ENCODE measurements around the gene SEMA4D. TPM values are rescaled to one million over a fixed set of nuclear protein-coding genes. Genes with fewer than 3 reads are reported as not detected.

SEMA4D gene
- total and polyA plus RNA-seq, 2 of the 13 experiments (the other 11 are each of a cell fraction or from before 2014, with no cell fraction given) = 0.13 to 0.16 TPM

DNA sequence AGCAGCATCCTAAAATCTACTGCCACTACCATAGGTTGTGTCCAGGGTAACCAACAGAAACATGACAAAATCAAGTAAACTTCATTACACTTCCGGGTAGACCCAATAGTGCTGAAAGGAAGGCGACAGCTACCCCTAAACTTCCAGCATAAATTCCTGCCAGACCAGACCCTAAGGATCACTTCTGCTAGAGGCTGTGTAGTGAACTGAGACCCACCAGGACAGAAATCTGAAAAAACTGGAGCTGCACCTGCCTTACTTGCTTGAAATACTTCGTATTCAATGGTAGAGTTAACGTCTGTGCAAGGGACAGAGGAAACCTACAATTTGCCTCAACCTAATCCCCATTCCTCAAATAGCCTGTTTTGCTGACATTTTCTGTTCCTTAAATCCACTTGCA is 180.6 kb downstream of the SEMA4D start:
- ATAC-seq (no peak), DNase-seq (ENCODE audit: low spot score) (no peak), FAIRE-seq (no peak)
- H3K27me3 ChIP-seq (ENCODE audit: control insufficient read depth in 1 of 2, insufficient read depth in 2 of 2, low read length in 2 of 2) = no peaks in the 10 kb centered on the region; a peak in 1 of 5 replicates
- peak overlapping the region; percentile 97 for H3K9ac ChIP-seq (ENCODE audit: insufficient read depth, low read depth, low read length)
- no TSS peak for BruUV-seq (replicated peaks)
- peaks cover 0 to 23% of the 10 kb centered on the region in 2 experiments; a peak in 2 of 5 replicates for H3K36me3 ChIP-seq (replicated peaks in 1 of 2; ENCODE audit: control insufficient read depth in 1 of 2, insufficient read depth in 2 of 2, low read length in 2 of 2)
- POLR2A ChIA-PET = interaction anchor here (1.7 to 2.0 kb wide), 2 partner anchors 41 to 239 kb away, joined by 5 to 17 read pairs; no protein-coding TSS in a partner anchor
- H3K4me2 ChIP-seq (ENCODE audit: low read depth, low read length) = peak overlapping the region; percentile 80
- H2AFZ ChIP-seq (ENCODE audit: low read length) = no peak overlapping the region
- CTCF ChIA-PET (ENCODE audit: low intra/inter-chr PET ratio, low total read pairs) = no interaction called here
- H4K20me1 ChIP-seq (ENCODE audit: insufficient read depth, low read length) = peaks cover 22% of the 10 kb centered on the region
- peak overlapping the region; percentile 98 for H3K27ac ChIP-seq (ENCODE audit: extremely low read length, insufficient read depth, low read length)
- peak overlapping the region in 2 of 3 experiments; percentile 71 to 81; a peak in 2 of 6 replicates for H3K4me3 ChIP-seq (replicated peaks in 1 of 3; ENCODE audit: insufficient read depth in 1 of 3, low read depth in 2 of 3, low read length in 3 of 3)
- H3K4me1 ChIP-seq (ENCODE audit: insufficient read depth, low read length) = peaks cover 68% of the 10 kb centered on the region
- H3K79me2 ChIP-seq (ENCODE audit: insufficient read depth, low read length) = peaks cover 84% of the 10 kb centered on the region
- WGBS (ENCODE audit: low lambda C conversion rate) = 83% methylated on average over 4 of the region's 4 CpGs
- intact Hi-C loops (cut with micrococcal nuclease; ENCODE audit: unreplicated experiment) = no loop called here
- H3K9me3 ChIP-seq (ENCODE audit: low read length) = no peaks in the 10 kb centered on the region
- in situ Hi-C loops (cut with HindIII; ENCODE audit: extremely low pct_ligation_motif_present, low pct_unique_long_range_greater_than_20kb) = loop anchor here (10.0 kb wide), 1 partner anchor 238 kb away; no protein-coding TSS in a partner anchor
- TF ChIP-seq RBM22 (optimal IDR thresholded peaks at IDR 0.05; ENCODE audit: low read length) = peak; percentile 95
- no peak for TF ChIP-seq PCBP1 (IDR thresholded peaks at IDR 0.05; ENCODE audit: borderline replicate concordance, low read depth, low read length)
- TF ChIP-seq AGO2 (optimal IDR thresholded peaks at IDR 0.05; ENCODE audit: low read depth, low read length) = peak; percentile 57
- TF ChIP-seq RBFOX2 (IDR thresholded peaks at IDR 0.05; ENCODE audit: low read depth, low read length) = peak; percentile 66
- TF ChIP-seq POLR2A (IDR thresholded peaks at IDR 0.05; ENCODE audit: insufficient read depth in 1 of 2, low read depth in 2 of 2, low read length in 2 of 2) = peak in 1 of 2 experiments; percentile 58; a peak in 2 of 4 replicates

DNA sequence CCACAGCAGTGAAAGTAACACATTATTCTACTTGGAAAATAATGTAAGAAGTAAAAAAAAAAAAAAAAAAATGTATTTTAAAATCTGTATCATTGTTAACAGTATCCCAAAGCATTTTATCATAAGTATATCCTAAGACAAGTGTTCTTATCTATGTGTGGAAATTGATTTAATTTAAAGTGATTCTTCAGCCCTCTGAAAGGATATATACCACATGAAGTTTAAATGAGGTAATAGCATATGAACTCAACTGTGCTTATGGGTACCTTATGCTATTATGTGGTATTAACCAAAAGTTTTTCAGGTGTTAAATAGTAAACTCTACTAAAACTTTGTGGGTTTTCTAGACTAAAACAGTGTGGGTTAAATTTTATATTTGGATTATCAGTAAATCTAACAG is 182.4 kb downstream of the SEMA4D start:
- DNase-seq (ENCODE audit: low spot score) (no peak), ATAC-seq (no peak), FAIRE-seq (no peak)
- intact Hi-C loops (cut with micrococcal nuclease; ENCODE audit: unreplicated experiment) = no loop called here
- Histone ChIP-seq H3K27me3 (ENCODE audit: control insufficient read depth in 1 of 2, insufficient read depth in 2 of 2, low read length in 2 of 2) (no peaks in the 10 kb centered on the region; a peak in 1 of 5 replicates), H3K9ac (ENCODE audit: insufficient read depth, low read depth, low read length) (no peak overlapping the region), H3K79me2 (ENCODE audit: insufficient read depth, low read length) (peaks cover 78% of the 10 kb centered on the region), H3K27ac (ENCODE audit: extremely low read length, insufficient read depth, low read length) (no peak overlapping the region), H3K4me3 (replicated peaks in 1 of 3; ENCODE audit: insufficient read depth in 1 of 3, low read depth in 2 of 3, low read length in 3 of 3) (no peak overlapping the region; a peak in 1 of 6 replicates), H4K20me1 (ENCODE audit: insufficient read depth, low read length) (peaks cover 28% of the 10 kb centered on the region), H3K36me3 (replicated peaks in 1 of 2; ENCODE audit: control insufficient read depth in 1 of 2, insufficient read depth in 2 of 2, low read length in 2 of 2) (peaks cover 0 to 23% of the 10 kb centered on the region in 2 experiments; a peak in 2 of 5 replicates), H3K9me3 (ENCODE audit: low read length) (no peaks in the 10 kb centered on the region), H3K4me1 (ENCODE audit: insufficient read depth, low read length) (peaks cover 61% of the 10 kb centered on the region), H2AFZ (ENCODE audit: low read length) (no peak overlapping the region), H3K4me2 (ENCODE audit: low read depth, low read length) (peak overlapping the region; percentile 83)
- ChIA-PET CTCF (ENCODE audit: low intra/inter-chr PET ratio, low total read pairs) (no interaction called here), POLR2A (no interaction called here)
- in situ Hi-C loops (cut with HindIII; ENCODE audit: extremely low pct_ligation_motif_present, low pct_unique_long_range_greater_than_20kb) = loop anchor here (10.0 kb wide), 1 partner anchor 239 kb away; no protein-coding TSS in a partner anchor
- no TSS peak for BruUV-seq (replicated peaks)
- TF ChIP-seq SNAI1 (CRISPR knock-in tag; IDR thresholded peaks at IDR 0.05; ENCODE audit: borderline replicate concordance) (no peak), ZNF496 (CRISPR knock-in tag; IDR thresholded peaks at IDR 0.05; ENCODE audit: insufficient replicate concordance) (no peak), NR1H2 (CRISPR knock-in tag; IDR thresholded peaks at IDR 0.05; ENCODE audit: borderline replicate concordance, low read depth) (no peak), HDAC6 (IDR thresholded peaks at IDR 0.05; ENCODE audit: low read depth, low read length) (no peak), ZNF430 (CRISPR knock-in tag; IDR thresholded peaks at IDR 0.05) (no peak), ZNF264 (CRISPR knock-in tag; IDR thresholded peaks at IDR 0.05) (no peak)
- TF ChIP-seq, protein P1, sequence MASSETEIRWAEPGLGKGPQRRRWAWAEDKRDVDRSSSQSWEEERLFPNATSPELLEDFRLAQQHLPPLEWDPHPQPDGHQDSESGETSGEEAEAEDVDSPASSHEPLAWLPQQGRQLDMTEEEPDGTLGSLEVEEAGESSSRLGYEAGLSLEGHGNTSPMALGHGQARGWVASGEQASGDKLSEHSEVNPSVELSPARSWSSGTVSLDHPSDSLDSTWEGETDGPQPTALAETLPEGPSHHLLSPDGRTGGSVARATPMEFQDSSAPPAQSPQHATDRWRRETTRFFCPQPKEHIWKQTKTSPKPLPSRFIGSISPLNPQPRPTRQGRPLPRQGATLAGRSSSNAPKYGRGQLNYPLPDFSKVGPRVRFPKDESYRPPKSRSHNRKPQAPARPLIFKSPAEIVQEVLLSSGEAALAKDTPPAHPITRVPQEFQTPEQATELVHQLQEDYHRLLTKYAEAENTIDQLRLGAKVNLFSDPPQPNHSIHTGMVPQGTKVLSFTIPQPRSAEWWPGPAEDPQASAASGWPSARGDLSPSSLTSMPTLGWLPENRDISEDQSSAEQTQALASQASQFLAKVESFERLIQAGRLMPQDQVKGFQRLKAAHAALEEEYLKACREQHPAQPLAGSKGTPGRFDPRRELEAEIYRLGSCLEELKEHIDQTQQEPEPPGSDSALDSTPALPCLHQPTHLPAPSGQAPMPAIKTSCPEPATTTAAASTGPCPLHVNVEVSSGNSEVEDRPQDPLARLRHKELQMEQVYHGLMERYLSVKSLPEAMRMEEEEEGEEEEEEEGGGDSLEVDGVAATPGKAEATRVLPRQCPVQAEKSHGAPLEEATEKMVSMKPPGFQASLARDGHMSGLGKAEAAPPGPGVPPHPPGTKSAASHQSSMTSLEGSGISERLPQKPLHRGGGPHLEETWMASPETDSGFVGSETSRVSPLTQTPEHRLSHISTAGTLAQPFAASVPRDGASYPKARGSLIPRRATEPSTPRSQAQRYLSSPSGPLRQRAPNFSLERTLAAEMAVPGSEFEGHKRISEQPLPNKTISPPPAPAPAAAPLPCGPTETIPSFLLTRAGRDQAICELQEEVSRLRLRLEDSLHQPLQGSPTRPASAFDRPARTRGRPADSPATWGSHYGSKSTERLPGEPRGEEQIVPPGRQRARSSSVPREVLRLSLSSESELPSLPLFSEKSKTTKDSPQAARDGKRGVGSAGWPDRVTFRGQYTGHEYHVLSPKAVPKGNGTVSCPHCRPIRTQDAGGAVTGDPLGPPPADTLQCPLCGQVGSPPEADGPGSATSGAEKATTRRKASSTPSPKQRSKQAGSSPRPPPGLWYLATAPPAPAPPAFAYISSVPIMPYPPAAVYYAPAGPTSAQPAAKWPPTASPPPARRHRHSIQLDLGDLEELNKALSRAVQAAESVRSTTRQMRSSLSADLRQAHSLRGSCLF (CRISPR knock-in tag; IDR thresholded peaks at IDR 0.05; ENCODE audit: borderline replicate concordance) = no peak
- TF ChIP-seq, protein P2, sequence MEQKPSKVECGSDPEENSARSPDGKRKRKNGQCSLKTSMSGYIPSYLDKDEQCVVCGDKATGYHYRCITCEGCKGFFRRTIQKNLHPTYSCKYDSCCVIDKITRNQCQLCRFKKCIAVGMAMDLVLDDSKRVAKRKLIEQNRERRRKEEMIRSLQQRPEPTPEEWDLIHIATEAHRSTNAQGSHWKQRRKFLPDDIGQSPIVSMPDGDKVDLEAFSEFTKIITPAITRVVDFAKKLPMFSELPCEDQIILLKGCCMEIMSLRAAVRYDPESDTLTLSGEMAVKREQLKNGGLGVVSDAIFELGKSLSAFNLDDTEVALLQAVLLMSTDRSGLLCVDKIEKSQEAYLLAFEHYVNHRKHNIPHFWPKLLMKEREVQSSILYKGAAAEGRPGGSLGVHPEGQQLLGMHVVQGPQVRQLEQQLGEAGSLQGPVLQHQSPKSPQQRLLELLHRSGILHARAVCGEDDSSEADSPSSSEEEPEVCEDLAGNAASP (CRISPR knock-in tag; IDR thresholded peaks at IDR 0.05; ENCODE audit: borderline replicate concordance) = no peak
